Measurements from ENCODE around the gene ZNF362. TPM values are rescaled to one million over a fixed set of nuclear protein-coding genes. Genes with fewer than 3 reads are reported as not detected.

The ZNF362 gene
- total and polyA plus RNA-seq, 4 donors = 2.3 to 6.3 (median 5.4) TPM

- H3K27ac ChIP-seq (ENCODE audit: low read depth in 1 of 2, low read length in 2 of 2) = no peak overlapping the region
- DNase-seq (ENCODE audit: low spot score) = no peak
- H3K36me3 ChIP-seq (ENCODE audit: control insufficient read depth in 4 of 4, insufficient read depth in 3 of 4, low read depth in 1 of 4, low read length in 3 of 4) = no peaks in the 10 kb centered on the region
- no peaks in the 10 kb centered on the region for H3K27me3 ChIP-seq (ENCODE audit: control insufficient read depth in 4 of 4, insufficient read depth in 4 of 4, low read length in 3 of 4)
- 87% methylated on average over 2 of the region's 2 CpGs for WGBS
- TF ChIP-seq ZBTB33 (IDR thresholded peaks at IDR 0.05) (no peak), MAX (IDR thresholded peaks at IDR 0.05) (no peak), ATF3 (IDR thresholded peaks at IDR 0.05) (no peak), RXRA (IDR thresholded peaks at IDR 0.05) (no peak), RAD21 (IDR thresholded peaks at IDR 0.05) (no peak), REST (IDR thresholded peaks at IDR 0.05) (no peak), HNF4A (conservative IDR thresholded peaks at IDR 0.05) (no peak), FOXA1 (IDR thresholded peaks at IDR 0.05) (no peak), FOXA2 (IDR thresholded peaks at IDR 0.05) (no peak), GABPA (IDR thresholded peaks at IDR 0.05 in 1 of 2, conservative IDR thresholded peaks at IDR 0.05 in 1 of 2) (no peak), YY1 (IDR thresholded peaks at IDR 0.05) (no peak), NR2F2 (IDR thresholded peaks at IDR 0.05) (no peak), JUND (IDR thresholded peaks at IDR 0.05) (no peak), SP1 (IDR thresholded peaks at IDR 0.05) (no peak), HNF4G (IDR thresholded peaks at IDR 0.05) (no peak), EGR1 (IDR thresholded peaks at IDR 0.05; ENCODE audit: low read depth in 2 of 2) (no peak), TAF1 (conservative IDR thresholded peaks at IDR 0.05) (no peak), CTCF (IDR thresholded peaks at IDR 0.05; ENCODE audit: low read depth, low read length, missing input control) (no peak)
- no peaks in the 10 kb centered on the region for H3K4me1 ChIP-seq (ENCODE audit: control insufficient read depth in 4 of 4, insufficient read depth in 4 of 4, low read length in 3 of 4)
- no peak overlapping the region for H3K9ac ChIP-seq (ENCODE audit: low read depth in 1 of 2, low read length in 2 of 2)
- no peak overlapping the region for H3K4me3 ChIP-seq (ENCODE audit: low read depth in 1 of 3, low read length in 3 of 3)
- H3K9me3 ChIP-seq (ENCODE audit: control insufficient read depth in 4 of 4, low read length in 3 of 4) = no peaks in the 10 kb centered on the region
Observed at GRCh38 chr1:33316601-33317000, 60.3 kb downstream of the ZNF362 start.

Data from liver (tissue), 9 donors.